GM18511 (cell line): ENCODE measurements around the gene PRSS1.

ENCODE experiments used
- ATAC-seq: cut with Tn5 transposase; IDR thresholded peaks from one replicate; pipeline ENCODE4 v1.9.1; 2021; ENCODE audit warnings: mild to moderate bottlenecking, moderate library complexity; ENCODE audit not compliant: unreplicated experiment

The PRSS1 gene

DNA sequence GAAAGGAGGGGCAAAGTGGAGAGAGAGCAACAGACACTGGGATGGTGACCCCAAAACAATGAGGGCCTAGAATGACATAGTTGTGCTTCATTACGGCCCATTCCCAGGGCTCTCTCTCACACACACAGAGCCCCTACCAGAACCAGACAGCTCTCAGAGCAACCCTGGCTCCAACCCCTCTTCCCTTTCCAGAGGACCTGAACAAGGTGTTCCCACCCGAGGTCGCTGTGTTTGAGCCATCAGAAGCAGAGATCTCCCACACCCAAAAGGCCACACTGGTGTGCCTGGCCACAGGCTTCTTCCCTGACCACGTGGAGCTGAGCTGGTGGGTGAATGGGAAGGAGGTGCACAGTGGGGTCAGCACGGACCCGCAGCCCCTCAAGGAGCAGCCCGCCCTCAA is 42.2 kb downstream of the PRSS1 start:
- ATAC-seq = no peak

DNA sequence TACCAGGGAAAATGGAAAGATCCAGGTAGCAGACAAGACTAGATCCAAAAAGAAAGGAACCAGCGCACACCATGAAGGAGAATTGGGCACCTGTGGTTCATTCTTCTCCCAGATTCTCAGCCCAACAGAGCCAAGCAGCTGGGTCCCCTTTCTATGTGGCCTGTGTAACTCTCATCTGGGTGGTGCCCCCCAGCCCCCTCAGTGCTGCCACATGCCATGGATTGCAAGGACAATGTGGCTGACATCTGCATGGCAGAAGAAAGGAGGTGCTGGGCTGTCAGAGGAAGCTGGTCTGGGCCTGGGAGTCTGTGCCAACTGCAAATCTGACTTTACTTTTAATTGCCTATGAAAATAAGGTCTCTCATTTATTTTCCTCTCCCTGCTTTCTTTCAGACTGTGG is 42.9 kb downstream of the PRSS1 start:
- ATAC-seq = no peak

- no peak for ATAC-seq
Observed at GRCh38 chr7:142792593-142792992, 43.3 kb downstream of the PRSS1 start.

DNA sequence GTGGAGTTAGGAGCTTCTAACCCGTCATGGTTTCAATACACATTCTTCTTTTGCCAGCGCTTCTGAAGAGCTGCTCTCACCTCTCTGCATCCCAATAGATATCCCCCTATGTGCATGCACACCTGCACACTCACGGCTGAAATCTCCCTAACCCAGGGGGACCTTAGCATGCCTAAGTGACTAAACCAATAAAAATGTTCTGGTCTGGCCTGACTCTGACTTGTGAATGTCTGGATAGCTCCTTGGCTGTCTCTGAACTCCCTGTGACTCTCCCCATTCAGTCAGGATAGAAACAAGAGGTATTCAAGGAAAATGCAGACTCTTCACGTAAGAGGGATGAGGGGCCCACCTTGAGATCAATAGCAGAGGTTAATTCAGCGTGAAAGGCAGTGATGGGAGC is 43.9 kb downstream of the PRSS1 start:
- ATAC-seq = no peak

DNA sequence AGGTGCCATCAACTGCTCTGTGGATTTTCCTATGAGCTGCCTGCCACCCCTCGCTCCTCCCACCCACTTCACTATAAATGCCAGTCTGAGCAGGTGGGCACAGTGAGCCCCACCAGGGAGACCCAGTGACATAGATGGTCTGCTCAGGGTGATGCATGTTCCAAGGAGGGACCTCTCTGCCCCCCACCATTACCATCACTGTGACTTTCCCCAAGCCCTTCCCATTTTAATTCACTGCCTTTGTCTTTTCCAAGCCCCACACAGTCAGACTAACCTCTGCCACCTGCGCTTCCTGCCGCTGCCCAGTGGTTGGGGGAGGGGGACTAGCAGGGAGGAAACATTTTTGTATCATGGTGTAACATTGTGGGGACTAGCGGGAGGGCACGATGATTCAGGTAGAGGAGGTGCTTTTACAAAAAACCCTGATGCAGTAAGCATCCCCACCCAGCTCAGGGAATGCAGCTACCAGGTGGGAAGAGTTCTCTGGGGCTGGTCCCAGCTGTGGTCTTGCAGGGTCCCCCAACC is 46.1 kb downstream of the PRSS1 start:
- ATAC-seq = no peak

- peak; percentile 2 for ATAC-seq
Observed at GRCh38 chr7:142796001-142796500, 46.8 kb downstream of the PRSS1 start.

- ATAC-seq = peak; percentile 52
Observed at GRCh38 chr7:142796501-142797390, 47.5 kb downstream of the PRSS1 start.

GRCh38 chr7:142797391-142798377 is 48.4 kb downstream of the PRSS1 start:
- peak; percentile 44 for ATAC-seq

DNA sequence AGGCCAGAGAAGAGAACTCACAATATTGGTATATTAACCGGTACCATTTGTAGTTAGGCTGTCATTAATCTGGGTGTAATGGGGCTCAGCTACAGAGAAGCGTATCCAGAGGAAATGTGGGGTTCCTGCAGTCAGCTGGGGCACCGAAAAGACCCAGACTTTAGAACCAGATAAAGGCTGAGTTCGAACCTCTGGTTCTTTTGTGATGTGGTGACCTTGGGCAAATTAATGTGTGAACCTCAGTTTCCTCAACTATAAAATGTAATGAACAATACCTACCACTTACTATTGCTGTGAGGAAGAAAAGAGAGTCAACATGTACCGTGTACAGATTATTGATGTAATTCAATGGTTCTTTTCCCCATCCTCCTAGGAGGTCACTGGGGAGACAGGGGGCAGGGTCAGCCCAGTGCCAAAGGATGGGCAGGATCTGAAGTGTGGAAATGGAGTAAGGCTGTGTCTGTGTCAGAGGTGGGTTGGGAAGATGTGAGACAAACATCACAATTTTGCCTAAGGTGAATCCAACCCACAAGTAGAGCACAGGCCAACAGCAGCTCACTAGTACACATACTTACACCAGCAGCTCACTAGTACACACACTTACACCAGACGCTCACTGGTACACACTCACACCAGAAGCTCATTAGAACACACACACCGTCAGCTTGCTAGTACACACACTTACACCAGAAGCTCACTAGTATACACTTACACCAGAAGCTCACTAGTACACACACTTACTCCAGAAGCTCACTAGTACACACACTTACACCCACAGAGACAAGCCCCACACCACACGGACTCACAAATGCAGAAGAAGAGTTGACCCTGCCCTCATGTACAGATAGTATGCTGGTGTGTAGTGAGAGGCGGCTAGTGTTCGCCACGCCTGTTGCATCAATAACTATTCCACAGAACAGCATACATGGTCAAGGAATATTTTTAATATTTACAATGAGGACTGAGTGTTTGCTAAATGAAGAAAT is 49.5 kb downstream of the PRSS1 start:
- no peak for ATAC-seq

- ATAC-seq = no peak
Observed at GRCh38 chr7:142799437-142799835, 50.2 kb downstream of the PRSS1 start.

DNA sequence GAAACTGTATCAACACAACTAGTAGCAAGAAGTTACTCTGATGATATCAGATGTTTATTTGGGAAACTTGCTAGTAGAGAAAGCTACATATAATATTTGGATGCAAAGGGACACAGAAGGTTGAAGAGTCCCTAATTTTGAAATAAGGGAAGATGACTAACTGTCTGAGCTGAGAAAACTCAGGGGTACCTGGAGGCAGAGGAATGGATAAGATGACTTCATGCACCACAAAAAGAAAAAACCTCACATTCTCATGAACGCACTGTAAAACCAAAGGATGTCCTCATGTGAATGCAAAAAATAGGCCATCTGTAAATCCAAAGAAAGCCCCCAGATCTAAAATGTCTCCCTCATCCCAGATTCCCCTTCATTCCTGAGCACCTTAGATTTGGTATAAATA is 50.8 kb downstream of the PRSS1 start:
- no peak for ATAC-seq

DNA sequence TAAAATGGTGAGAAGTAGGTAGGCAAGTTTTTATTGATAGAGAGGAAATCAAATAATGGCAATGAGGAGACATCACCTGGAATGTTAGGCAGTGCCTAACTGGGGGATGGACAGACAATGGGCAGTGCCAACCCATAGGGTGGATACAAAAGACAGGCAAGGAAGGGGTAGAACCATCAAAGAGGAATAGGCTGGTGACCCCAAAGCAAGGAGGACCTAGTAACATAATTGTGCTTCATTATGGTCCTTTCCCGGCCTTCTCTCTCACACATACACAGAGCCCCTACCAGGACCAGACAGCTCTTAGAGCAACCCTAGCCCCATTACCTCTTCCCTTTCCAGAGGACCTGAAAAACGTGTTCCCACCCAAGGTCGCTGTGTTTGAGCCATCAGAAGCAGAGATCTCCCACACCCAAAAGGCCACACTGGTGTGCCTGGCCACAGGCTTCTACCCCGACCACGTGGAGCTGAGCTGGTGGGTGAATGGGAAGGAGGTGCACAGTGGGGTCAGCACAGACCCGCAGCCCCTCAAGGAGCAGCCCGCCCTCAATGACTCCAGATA is 51.5 kb downstream of the PRSS1 start:
- ATAC-seq = no peak

DNA sequence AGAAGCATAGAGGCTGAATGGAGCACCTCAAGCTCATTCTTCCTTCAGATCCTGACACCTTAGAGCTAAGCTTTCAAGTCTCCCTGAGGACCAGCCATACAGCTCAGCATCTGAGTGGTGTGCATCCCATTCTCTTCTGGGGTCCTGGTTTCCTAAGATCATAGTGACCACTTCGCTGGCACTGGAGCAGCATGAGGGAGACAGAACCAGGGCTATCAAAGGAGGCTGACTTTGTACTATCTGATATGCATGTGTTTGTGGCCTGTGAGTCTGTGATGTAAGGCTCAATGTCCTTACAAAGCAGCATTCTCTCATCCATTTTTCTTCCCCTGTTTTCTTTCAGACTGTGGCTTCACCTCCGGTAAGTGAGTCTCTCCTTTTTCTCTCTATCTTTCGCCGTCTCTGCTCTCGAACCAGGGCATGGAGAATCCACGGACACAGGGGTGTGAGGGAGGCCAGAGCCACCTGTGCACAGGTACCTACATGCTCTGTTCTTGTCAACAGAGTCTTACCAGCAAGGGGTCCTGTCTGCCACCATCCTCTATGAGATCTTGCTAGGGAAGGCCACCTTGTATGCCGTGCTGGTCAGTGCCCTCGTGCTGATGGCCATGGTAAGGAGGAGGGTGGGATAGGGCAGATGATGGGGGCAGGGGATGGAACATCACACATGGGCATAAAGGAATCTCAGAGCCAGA is 52.5 kb downstream of the PRSS1 start:
- ATAC-seq = no peak

DNA sequence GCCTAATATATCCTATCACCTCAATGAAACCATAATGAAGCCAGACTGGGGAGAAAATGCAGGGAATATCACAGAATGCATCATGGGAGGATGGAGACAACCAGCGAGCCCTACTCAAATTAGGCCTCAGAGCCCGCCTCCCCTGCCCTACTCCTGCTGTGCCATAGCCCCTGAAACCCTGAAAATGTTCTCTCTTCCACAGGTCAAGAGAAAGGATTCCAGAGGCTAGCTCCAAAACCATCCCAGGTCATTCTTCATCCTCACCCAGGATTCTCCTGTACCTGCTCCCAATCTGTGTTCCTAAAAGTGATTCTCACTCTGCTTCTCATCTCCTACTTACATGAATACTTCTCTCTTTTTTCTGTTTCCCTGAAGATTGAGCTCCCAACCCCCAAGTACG is 53.0 kb downstream of the PRSS1 start:
- no peak for ATAC-seq
